Ovary (tissue), 3 donors: ENCODE results near the gene OCSTAMP.

Experiments used
- EP300 ChIP-seq: sonication (generic); formaldehyde crosslinking; IDR thresholded peaks from one replicate; pipeline ENCODE4 v1.6.1; 2017; ENCODE audit warnings: antibody characterized with exemption
- POLR2A ChIP-seq: fragments of 450-650 bp; IDR thresholded peaks from one replicate; pipeline ENCODE4 v1.6.1; 2017; ENCODE audit warnings: antibody characterized with exemption, mild to moderate bottlenecking, moderate library complexity
- TF ChIP-seq, protein P1 (sequence below), 3 donors: fragments of 450-650 bp in 2 of 3; fragments of 200-600 bp in 1 of 3; IDR thresholded peaks; one replicate each; pipeline versions ENCODE4 v1.5.1 to v1.8.0; 2016 to 2022; ENCODE audit warnings: antibody characterized with exemption in 3 of 3, mild to moderate bottlenecking in 1 of 3
- donor health status: DM: no; HTN: no; CAD: no.

DNA sequence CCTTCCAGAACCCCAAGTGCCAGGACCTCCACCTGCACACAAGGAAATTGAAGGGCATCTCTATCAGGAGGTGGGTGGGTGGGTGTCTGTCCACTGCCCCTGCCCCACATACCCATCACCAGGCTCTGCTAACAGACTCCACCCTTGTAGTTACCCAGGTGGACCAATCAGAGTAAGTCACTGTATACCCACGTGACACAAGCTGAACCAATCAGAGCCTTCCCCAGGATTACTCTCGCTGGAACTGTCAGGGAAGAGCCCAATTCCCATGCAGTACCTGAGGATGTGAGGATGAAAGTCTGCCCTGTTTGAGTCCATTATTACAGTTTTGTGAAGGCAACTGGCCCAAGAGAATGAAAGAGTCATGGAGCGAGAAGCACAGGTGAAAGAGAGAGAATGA is 4.2 kb downstream of the OCSTAMP start:
- TF ChIP-seq, protein P1, sequence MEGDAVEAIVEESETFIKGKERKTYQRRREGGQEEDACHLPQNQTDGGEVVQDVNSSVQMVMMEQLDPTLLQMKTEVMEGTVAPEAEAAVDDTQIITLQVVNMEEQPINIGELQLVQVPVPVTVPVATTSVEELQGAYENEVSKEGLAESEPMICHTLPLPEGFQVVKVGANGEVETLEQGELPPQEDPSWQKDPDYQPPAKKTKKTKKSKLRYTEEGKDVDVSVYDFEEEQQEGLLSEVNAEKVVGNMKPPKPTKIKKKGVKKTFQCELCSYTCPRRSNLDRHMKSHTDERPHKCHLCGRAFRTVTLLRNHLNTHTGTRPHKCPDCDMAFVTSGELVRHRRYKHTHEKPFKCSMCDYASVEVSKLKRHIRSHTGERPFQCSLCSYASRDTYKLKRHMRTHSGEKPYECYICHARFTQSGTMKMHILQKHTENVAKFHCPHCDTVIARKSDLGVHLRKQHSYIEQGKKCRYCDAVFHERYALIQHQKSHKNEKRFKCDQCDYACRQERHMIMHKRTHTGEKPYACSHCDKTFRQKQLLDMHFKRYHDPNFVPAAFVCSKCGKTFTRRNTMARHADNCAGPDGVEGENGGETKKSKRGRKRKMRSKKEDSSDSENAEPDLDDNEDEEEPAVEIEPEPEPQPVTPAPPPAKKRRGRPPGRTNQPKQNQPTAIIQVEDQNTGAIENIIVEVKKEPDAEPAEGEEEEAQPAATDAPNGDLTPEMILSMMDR (IDR thresholded peaks at IDR 0.05): no peak
- no peak for TF ChIP-seq POLR2A
- no peak for TF ChIP-seq EP300
